ENCODE data around the gene COX4I1. TPM values are rescaled to one million over a fixed set of nuclear protein-coding genes. Genes with fewer than 3 reads are reported as not detected.

The COX4I1 gene
- total and polyA plus RNA-seq, 9 of the 15 experiments (the other 6 are each of a cell fraction or from before 2014, with no cell fraction given): 651 to 2,356 (median 1,032) TPM

- TF ChIP-seq TEAD1 (CRISPR knock-in tag; IDR thresholded peaks at IDR 0.05) (no peak), MAFK (IDR thresholded peaks at IDR 0.05; ENCODE audit: low read length) (no peak)
Measured at GRCh38 chr16:85834741-85835140, 35.2 kb downstream of the COX4I1 start (continued).

- Histone ChIP-seq H3K9me1 (ENCODE audit: control insufficient read depth, insufficient read depth, low read length) (peaks cover 3% of the 10 kb centered on the region), H2AFZ (ENCODE audit: low read depth, low read length) (no peak overlapping the region), H3K4me2 (ENCODE audit: insufficient read depth, low read length) (no peak overlapping the region), H3K27me3 (ENCODE audit: control insufficient read depth in 2 of 2, insufficient read depth in 2 of 2, low read length in 2 of 2) (peaks cover 34 to 52% of the 10 kb centered on the region in 2 experiments), H3K9me3 (replicated peaks; ENCODE audit: control insufficient read depth, insufficient read depth, low read depth, low read length) (no peaks in the 10 kb centered on the region), H4K20me1 (replicated peaks; ENCODE audit: control insufficient read depth, insufficient read depth, low read length) (peaks cover 3% of the 10 kb centered on the region; the same call in 1 of the 2 replicates), H3K9ac (ENCODE audit: insufficient read depth in 1 of 2, low read depth in 2 of 2, low read length in 2 of 2) (no peak overlapping the region), H3K79me2 (ENCODE audit: control insufficient read depth, insufficient read depth, low read length) (no peaks in the 10 kb centered on the region), H3K36me3 (ENCODE audit: control insufficient read depth, insufficient read depth, low read length) (no peaks in the 10 kb centered on the region), H3K4me1 (replicated peaks in 1 of 2; ENCODE audit: control insufficient read depth in 2 of 2, insufficient read depth in 2 of 2, low read length in 2 of 2) (peaks cover 0 to 5% of the 10 kb centered on the region in 2 experiments; a peak in 1 of 5 replicates), H3K27ac (ENCODE audit: extremely low read depth, low read depth, low read length) (no peak overlapping the region), H3K4me3 (no peak overlapping the region)
- intact Hi-C loops (cut with micrococcal nuclease) (no loop called here), in situ Hi-C loops (cut with MboI) (no loop called here)
- FAIRE-seq (no peak), DNase-seq (ENCODE audit: extremely low read depth in 1 of 4, low spot score in 3 of 4) (no peak), ATAC-seq (no peak)
- CTCF ChIA-PET (ENCODE audit: low intra/inter-chr PET ratio): no interaction called here
- 3% methylated on average over 16 of the region's 21 CpGs for WGBS (ENCODE audit: insufficient coverage, low coverage, missing lambda C conversion rate)
- no peak for TF ChIP-seq JUN (IDR thresholded peaks at IDR 0.05; ENCODE audit: borderline replicate concordance, low read depth, low read length)
- no peak for TF ChIP-seq JUN (CRISPR knock-in tag; IDR thresholded peaks at IDR 0.05; ENCODE audit: borderline replicate concordance)
- TF ChIP-seq, protein P1, sequence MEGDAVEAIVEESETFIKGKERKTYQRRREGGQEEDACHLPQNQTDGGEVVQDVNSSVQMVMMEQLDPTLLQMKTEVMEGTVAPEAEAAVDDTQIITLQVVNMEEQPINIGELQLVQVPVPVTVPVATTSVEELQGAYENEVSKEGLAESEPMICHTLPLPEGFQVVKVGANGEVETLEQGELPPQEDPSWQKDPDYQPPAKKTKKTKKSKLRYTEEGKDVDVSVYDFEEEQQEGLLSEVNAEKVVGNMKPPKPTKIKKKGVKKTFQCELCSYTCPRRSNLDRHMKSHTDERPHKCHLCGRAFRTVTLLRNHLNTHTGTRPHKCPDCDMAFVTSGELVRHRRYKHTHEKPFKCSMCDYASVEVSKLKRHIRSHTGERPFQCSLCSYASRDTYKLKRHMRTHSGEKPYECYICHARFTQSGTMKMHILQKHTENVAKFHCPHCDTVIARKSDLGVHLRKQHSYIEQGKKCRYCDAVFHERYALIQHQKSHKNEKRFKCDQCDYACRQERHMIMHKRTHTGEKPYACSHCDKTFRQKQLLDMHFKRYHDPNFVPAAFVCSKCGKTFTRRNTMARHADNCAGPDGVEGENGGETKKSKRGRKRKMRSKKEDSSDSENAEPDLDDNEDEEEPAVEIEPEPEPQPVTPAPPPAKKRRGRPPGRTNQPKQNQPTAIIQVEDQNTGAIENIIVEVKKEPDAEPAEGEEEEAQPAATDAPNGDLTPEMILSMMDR (IDR thresholded peaks at IDR 0.05 in 2 of 3, conservative IDR thresholded peaks at IDR 0.05 in 1 of 3; ENCODE audit: insufficient read depth in 2 of 3, low read depth in 1 of 3, low read length in 3 of 3): no peak
- TF ChIP-seq, protein P2, sequence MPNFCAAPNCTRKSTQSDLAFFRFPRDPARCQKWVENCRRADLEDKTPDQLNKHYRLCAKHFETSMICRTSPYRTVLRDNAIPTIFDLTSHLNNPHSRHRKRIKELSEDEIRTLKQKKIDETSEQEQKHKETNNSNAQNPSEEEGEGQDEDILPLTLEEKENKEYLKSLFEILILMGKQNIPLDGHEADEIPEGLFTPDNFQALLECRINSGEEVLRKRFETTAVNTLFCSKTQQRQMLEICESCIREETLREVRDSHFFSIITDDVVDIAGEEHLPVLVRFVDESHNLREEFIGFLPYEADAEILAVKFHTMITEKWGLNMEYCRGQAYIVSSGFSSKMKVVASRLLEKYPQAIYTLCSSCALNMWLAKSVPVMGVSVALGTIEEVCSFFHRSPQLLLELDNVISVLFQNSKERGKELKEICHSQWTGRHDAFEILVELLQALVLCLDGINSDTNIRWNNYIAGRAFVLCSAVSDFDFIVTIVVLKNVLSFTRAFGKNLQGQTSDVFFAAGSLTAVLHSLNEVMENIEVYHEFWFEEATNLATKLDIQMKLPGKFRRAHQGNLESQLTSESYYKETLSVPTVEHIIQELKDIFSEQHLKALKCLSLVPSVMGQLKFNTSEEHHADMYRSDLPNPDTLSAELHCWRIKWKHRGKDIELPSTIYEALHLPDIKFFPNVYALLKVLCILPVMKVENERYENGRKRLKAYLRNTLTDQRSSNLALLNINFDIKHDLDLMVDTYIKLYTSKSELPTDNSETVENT (CRISPR knock-in tag; IDR thresholded peaks at IDR 0.05): no peak
- TF ChIP-seq, protein P3, sequence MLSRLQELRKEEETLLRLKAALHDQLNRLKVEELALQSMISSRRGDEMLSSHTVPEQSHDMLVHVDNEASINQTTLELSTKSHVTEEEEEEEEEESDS (CRISPR knock-in tag; IDR thresholded peaks at IDR 0.05): no peak
- no peak for TF ChIP-seq NR1H2 (CRISPR knock-in tag; IDR thresholded peaks at IDR 0.05)
- no peak for TF ChIP-seq PML (IDR thresholded peaks at IDR 0.05; ENCODE audit: low read length)
- TF ChIP-seq TAF15 (IDR thresholded peaks at IDR 0.05; ENCODE audit: low read depth, low read length): no peak
- no peak for TF ChIP-seq NBN (IDR thresholded peaks at IDR 0.05; ENCODE audit: low read depth)
- TF ChIP-seq ELF1 (tag; IDR thresholded peaks at IDR 0.05): no peak
- TF ChIP-seq NONO (IDR thresholded peaks at IDR 0.05; ENCODE audit: low read depth in 2 of 2, low read length in 1 of 2): no peak
- no peak for TF ChIP-seq TAF1 (IDR thresholded peaks at IDR 0.05; ENCODE audit: control insufficient read depth, extremely low read depth, insufficient read depth, low read length, severe bottlenecking)
- TF ChIP-seq ZNF57 (CRISPR knock-in tag; IDR thresholded peaks at IDR 0.05): no peak
- TF ChIP-seq KLF13 (tag; IDR thresholded peaks at IDR 0.05; ENCODE audit: borderline replicate concordance, low read depth): no peak
- TF ChIP-seq ILK (tag; IDR thresholded peaks at IDR 0.05; ENCODE audit: borderline replicate concordance, low read depth): no peak
- POLR2A ChIA-PET: no interaction called here
- BruUV-seq (replicated peaks): no TSS peak
Measured at GRCh38 chr16:85835227-85835751, 35.8 kb downstream of the COX4I1 start.
